K562 (cell line): ENCODE data around the gene ATF3. TPM values are rescaled to one million over a fixed set of nuclear protein-coding genes. Genes with fewer than 3 reads are reported as not detected.
A peak's percentile ranks its signal among the peaks of the same experiment; 100 is the strongest.

ENCODE experiments used
- CHD7 ChIP-seq: fragments of 200-600 bp; sonication (generic); IDR thresholded peaks from one replicate; pipeline ENCODE4 v1.6.1; 2012; ENCODE audit warnings: mild to moderate bottlenecking, low read depth, low read length, inconsistent platforms
- HDAC3 ChIP-seq: fragments of 450-650 bp; IDR thresholded peaks from 2 replicates; pipeline ENCODE4 v1.6.1; 2018; ENCODE audit warnings: borderline replicate concordance, mild to moderate bottlenecking, moderate library complexity; ENCODE audit not compliant: partially characterized antibody
- L3MBTL2 ChIP-seq: fragments of 450-650 bp; IDR thresholded peaks from 2 replicates; pipeline ENCODE4 v1.6.1; 2016; ENCODE audit warnings: mild to moderate bottlenecking, moderate library complexity
- PHB2 ChIP-seq: fragments of 450-650 bp; IDR thresholded peaks from 2 replicates; pipeline ENCODE4 v1.6.1; 2017; ENCODE audit warnings: low read depth
- REST ChIP-seq, 2 experiments: fragments of 450-650 bp; formaldehyde crosslinking in 1 of 2; IDR thresholded peaks; 2 replicates each; pipeline versions ENCODE4 v1.4.0 to v1.6.1; 2014 to 2020; ENCODE audit warnings: mild to moderate bottlenecking in 2 of 2, borderline replicate concordance in 1 of 2, low read depth in 1 of 2
- STAG1 ChIP-seq: sonication (generic); formaldehyde crosslinking; IDR thresholded peaks from 2 replicates; pipeline ENCODE4 v1.5.0; 2020; ENCODE audit warnings: missing genetic modification reagents, borderline replicate concordance
- polyA plus RNA-seq, 8 experiments: library from polyadenylated mRNA; depleted of rRNA in 4 of 8; stranded (reverse) in 5 of 8; unstranded in 3 of 8; fragments of >200 nt; fragmentation: Nextera tagmentation in 2 of 8; fragmentation: Illumina TruSeq in 1 of 8; extraction: Ambion mirVana in 2 of 8; extraction: Trizol in 1 of 8; gene quantifications; 2 replicates each; pipeline versions ENCODE4 v1.2.1 to v1.2.3, GENCODE V29; 2011 to 2014; ENCODE audit warnings: inconsistent platforms in 1 of 8, missing spikeins in 1 of 8
- total RNA-seq, 7 experiments: library from RNA; depleted of rRNA in 6 of 7; stranded (reverse); fragments of >200 nt in 6 of 7; fragmentation: Illumina TruSeq in 2 of 7; extraction: Trizol in 2 of 7; gene quantifications; 2 replicates each; pipeline versions ENCODE4 v1.2.1 to v1.2.3, GENCODE V29; 2011 to 2021; ENCODE audit warnings: low replicate concordance in 1 of 7

Gene ATF3
- total and polyA plus RNA-seq, 9 of the 15 experiments (the other 6 are each of a cell fraction or from before 2014, with no cell fraction given) = 3.5 to 28.2 (median 19.8) TPM

- no peak for TF ChIP-seq CHD7
- TF ChIP-seq REST (IDR thresholded peaks at IDR 0.05; ENCODE audit: borderline replicate concordance) = no peak; the same call in 1 of the 2 replicates
- no peak for TF ChIP-seq REST (CRISPR knock-in tag; IDR thresholded peaks at IDR 0.05; ENCODE audit: low read depth)
- peak; percentile 69; the same call in 1 of the 2 replicates for TF ChIP-seq L3MBTL2
- no peak for TF ChIP-seq HDAC3
- no peak for TF ChIP-seq STAG1 (CRISPR knock-in tag)
- TF ChIP-seq PHB2 = no peak
Measured at GRCh38 chr1:212566522-212567479, 41.8 kb upstream of the ATF3 start (continued).
